Activated CD4-positive, CD25-positive, alpha-beta regulatory T cell treated with anti-CD3 and anti-CD28 coated beads, Interleukin-2, amount 50 U/mL, for 24 hours (primary cell): ENCODE results near the gene ARPC1A.
A peak's percentile ranks its signal among the peaks of the same experiment; 100 is the strongest.
"Not testable (repeated sequence)": the region's sequence is repeated elsewhere in the genome, so short reads cannot be mapped to it uniquely, and the experiment has no call there.

Experiments used
- ATAC-seq, 2 donors: fragments of 150-1000 bp; cut with Tn5 transposase; one replicate each; pipeline ENCODE4 v1.10.0; 2021; ENCODE audit warnings: mild to moderate bottlenecking in 1 of 2, moderate library complexity in 1 of 2

ARPC1A gene

GRCh38 chr7:99325592-99326407, at the start of gene ARPC1A:
ARPC1A (plus strand) TSS chr7:99325898; CDS start chr7:99333354, 7,456 bp downstream.
- ATAC-seq = peak; percentile 86 to 95

GRCh38 chr7:99278180-99278579, 47.5 kb upstream of the ARPC1A start:
- ATAC-seq = no peak

- ATAC-seq = not testable (repeated sequence)
Observed at GRCh38 chr7:99284165-99284564, 41.5 kb upstream of the ARPC1A start.

- ATAC-seq = no peak
Observed at GRCh38 chr7:99287779-99288534, 37.7 kb upstream of the ARPC1A start.

GRCh38 chr7:99289185-99289584, 36.5 kb upstream of the ARPC1A start:
- no peak for ATAC-seq

- ATAC-seq = not testable (repeated sequence)
Observed at GRCh38 chr7:99290148-99290547, 35.5 kb upstream of the ARPC1A start.

- no peak for ATAC-seq
Observed at GRCh38 chr7:99290980-99291607, 34.6 kb upstream of the ARPC1A start.

- no peak for ATAC-seq
Observed at GRCh38 chr7:99292127-99292526, 33.6 kb upstream of the ARPC1A start.

GRCh38 chr7:99293167-99293566, 32.5 kb upstream of the ARPC1A start:
- ATAC-seq = no peak

GRCh38 chr7:99293650-99294049, 32.0 kb upstream of the ARPC1A start:
- no peak for ATAC-seq

- no peak for ATAC-seq
Observed at GRCh38 chr7:99296471-99296870, 29.2 kb upstream of the ARPC1A start.

GRCh38 chr7:99301496-99301895, 24.2 kb upstream of the ARPC1A start:
- no peak for ATAC-seq

GRCh38 chr7:99305473-99306260, 20.0 kb upstream of the ARPC1A start:
- ATAC-seq = no peak

- peak; percentile 53 to 66 for ATAC-seq
Observed at GRCh38 chr7:99308461-99309074, 17.1 kb upstream of the ARPC1A start.

- no peak for ATAC-seq
Observed at GRCh38 chr7:99309111-99309510, 16.6 kb upstream of the ARPC1A start.

GRCh38 chr7:99310004-99310403, 15.7 kb upstream of the ARPC1A start:
- ATAC-seq = no peak

GRCh38 chr7:99311702-99312101, 14.0 kb upstream of the ARPC1A start:
- ATAC-seq = no peak

- peak; percentile 34 to 51 for ATAC-seq
Observed at GRCh38 chr7:99312316-99313203, 13.1 kb upstream of the ARPC1A start.

GRCh38 chr7:99313204-99313573, 12.5 kb upstream of the ARPC1A start:
- ATAC-seq = no peak

GRCh38 chr7:99314504-99314903, 11.2 kb upstream of the ARPC1A start:
- peak; percentile 60 to 79 for ATAC-seq

- no peak for ATAC-seq
Observed at GRCh38 chr7:99320371-99320770, 5.3 kb upstream of the ARPC1A start.
